ENCODE data around the gene GOLT1A.

GOLT1A gene

DNA sequence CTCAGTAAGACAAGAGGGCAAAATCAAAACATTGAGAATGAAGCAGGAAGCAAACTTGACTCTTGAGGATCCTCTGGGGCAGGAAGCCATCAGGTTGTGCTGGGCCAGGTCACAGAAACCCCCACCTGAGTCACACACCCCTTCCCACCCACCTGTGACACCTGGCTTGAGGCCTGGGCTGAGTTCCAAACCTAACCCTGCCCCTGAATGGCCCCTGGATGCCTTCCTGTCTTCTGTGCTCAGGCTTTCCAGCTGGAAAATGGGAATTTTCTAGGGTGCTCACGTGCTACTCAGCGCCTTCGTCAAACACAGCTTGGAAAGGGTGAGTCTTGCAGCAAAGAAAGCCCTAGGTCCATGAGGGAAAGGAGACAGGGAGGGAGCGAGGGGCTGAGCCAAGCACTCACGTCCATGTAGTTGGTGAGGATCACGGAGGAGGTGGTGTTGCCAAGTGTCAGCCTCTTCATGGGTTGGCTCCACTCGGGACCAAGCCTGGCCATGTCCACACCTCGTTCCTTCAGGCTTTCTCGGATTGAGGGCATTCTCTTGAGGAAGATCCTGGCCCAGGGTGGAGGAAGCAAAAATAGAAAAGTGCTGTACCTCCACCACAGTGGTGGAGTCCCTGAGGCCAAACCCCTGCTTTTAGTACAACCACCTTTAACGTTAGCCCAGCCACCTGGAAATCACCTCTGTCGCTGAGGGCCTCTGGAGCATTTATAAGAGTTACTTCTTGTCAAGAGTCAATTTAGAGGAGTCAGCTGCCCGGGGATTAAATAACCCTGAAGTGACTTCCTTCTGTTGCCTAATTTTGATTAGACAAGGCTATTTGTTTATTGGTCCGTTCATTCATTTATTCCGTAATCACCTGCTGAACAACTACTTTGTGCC lies 51.9 kb downstream of the GOLT1A start:
- Histone ChIP-seq H3K27me3 (ENCODE audit: control insufficient read depth, insufficient read depth, low read length) (no peaks in the 10 kb centered on the region), H3K4me1 (no peaks in the 10 kb centered on the region), H3K4me3 (ENCODE audit: low read depth, low read length) (no peak overlapping the region), H3K9me3 (ENCODE audit: control insufficient read depth, low read length) (no peaks in the 10 kb centered on the region), H2AFZ (no peak overlapping the region), H3K36me3 (ENCODE audit: control insufficient read depth, insufficient read depth, low read length) (no peaks in the 10 kb centered on the region), H3K79me2 (no peaks in the 10 kb centered on the region), H3K4me2 (ENCODE audit: low read length) (no peak overlapping the region), H3K9ac (no peak overlapping the region), H3K27ac (no peak overlapping the region)
- TF ChIP-seq, protein P1, sequence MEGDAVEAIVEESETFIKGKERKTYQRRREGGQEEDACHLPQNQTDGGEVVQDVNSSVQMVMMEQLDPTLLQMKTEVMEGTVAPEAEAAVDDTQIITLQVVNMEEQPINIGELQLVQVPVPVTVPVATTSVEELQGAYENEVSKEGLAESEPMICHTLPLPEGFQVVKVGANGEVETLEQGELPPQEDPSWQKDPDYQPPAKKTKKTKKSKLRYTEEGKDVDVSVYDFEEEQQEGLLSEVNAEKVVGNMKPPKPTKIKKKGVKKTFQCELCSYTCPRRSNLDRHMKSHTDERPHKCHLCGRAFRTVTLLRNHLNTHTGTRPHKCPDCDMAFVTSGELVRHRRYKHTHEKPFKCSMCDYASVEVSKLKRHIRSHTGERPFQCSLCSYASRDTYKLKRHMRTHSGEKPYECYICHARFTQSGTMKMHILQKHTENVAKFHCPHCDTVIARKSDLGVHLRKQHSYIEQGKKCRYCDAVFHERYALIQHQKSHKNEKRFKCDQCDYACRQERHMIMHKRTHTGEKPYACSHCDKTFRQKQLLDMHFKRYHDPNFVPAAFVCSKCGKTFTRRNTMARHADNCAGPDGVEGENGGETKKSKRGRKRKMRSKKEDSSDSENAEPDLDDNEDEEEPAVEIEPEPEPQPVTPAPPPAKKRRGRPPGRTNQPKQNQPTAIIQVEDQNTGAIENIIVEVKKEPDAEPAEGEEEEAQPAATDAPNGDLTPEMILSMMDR (IDR thresholded peaks at IDR 0.05) = no peak

GRCh38 chr1:204157962-204158361 lies 55.8 kb downstream of the GOLT1A start:
- TF ChIP-seq, protein P1 (IDR thresholded peaks at IDR 0.05) = no peak
- H3K4me1 ChIP-seq = no peaks in the 10 kb centered on the region
- no peak overlapping the region for H3K27ac ChIP-seq
- H3K9ac ChIP-seq = no peak overlapping the region
- no peaks in the 10 kb centered on the region for H3K36me3 ChIP-seq (ENCODE audit: control insufficient read depth, insufficient read depth, low read length)
- H2AFZ ChIP-seq = no peak overlapping the region
- H3K27me3 ChIP-seq (ENCODE audit: control insufficient read depth, insufficient read depth, low read length) = no peaks in the 10 kb centered on the region
- H3K9me3 ChIP-seq (ENCODE audit: control insufficient read depth, low read length) = no peaks in the 10 kb centered on the region
- no peak overlapping the region for H3K4me2 ChIP-seq (ENCODE audit: low read length)
- no peaks in the 10 kb centered on the region for H3K79me2 ChIP-seq
- H3K4me3 ChIP-seq (ENCODE audit: low read depth, low read length) = no peak overlapping the region

DNA sequence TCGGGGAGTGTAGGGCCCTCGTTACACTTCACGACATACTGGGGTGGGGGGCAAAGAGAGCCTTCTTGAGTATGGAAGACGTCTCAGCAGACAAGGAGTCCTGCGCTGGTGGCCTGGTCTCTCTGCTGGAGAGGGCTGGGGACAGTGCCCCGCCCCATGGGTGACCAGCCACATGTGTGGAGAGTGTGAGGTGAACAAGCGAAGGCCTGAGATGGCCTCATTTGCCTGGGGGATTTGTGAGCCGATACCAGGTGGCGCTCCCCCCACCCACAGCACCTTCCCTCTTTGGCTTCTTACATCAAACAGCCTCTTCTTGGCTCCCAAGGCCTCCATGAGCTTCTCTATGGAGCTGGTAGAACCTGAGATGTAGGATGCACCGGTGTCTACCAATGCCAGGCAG lies 57.9 kb downstream of the GOLT1A start:
- Histone ChIP-seq H3K27ac (no peak overlapping the region), H3K36me3 (ENCODE audit: control insufficient read depth, insufficient read depth, low read length) (no peaks in the 10 kb centered on the region), H3K4me3 (ENCODE audit: low read depth, low read length) (no peak overlapping the region), H3K4me2 (ENCODE audit: low read length) (no peak overlapping the region), H3K27me3 (ENCODE audit: control insufficient read depth, insufficient read depth, low read length) (no peaks in the 10 kb centered on the region), H2AFZ (no peak overlapping the region), H3K9me3 (ENCODE audit: control insufficient read depth, low read length) (no peaks in the 10 kb centered on the region), H3K79me2 (no peaks in the 10 kb centered on the region), H3K9ac (no peak overlapping the region), H3K4me1 (peaks cover 4% of the 10 kb centered on the region)
- TF ChIP-seq, protein P1 (IDR thresholded peaks at IDR 0.05) = no peak

DNA sequence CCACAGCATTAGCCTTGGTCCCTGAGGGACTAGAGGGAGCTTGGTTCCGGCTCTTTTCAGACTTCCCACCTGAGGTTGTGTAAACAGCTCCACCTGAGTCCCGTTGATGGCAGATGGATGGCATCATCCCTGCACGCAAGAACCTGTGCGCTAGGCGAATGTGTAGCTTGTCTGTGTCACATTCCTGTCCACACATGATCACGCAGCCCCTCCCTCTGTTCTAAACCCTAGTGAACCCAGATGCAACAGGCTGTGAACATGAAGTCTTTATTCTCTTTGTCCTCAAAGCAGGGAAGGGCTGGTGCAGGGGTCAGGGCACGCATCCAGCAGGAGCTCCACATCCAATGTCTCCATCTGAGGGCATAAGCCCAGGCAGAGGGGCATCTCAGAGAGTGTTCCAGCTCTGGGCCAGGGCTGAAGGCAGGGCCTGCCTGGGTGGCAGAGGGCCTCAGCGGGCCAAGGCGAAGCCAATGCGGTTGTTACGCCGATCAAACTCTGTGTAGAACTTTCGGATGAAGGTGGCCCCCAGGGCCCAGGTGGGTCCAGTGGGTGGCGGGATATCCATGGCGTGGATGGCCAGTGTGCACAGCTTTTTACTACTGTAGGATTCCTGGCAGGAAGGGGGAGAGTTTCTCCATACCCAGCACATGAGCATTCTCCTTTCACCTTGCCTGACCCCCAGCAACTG lies 59.1 kb downstream of the GOLT1A start:
- Histone ChIP-seq H3K27ac (no peak overlapping the region), H3K36me3 (ENCODE audit: control insufficient read depth, insufficient read depth, low read length) (no peaks in the 10 kb centered on the region), H2AFZ (no peak overlapping the region), H3K79me2 (no peaks in the 10 kb centered on the region), H3K4me2 (ENCODE audit: low read length) (no peak overlapping the region), H3K4me3 (ENCODE audit: low read depth, low read length) (no peak overlapping the region), H3K9me3 (ENCODE audit: control insufficient read depth, low read length) (no peaks in the 10 kb centered on the region), H3K27me3 (ENCODE audit: control insufficient read depth, insufficient read depth, low read length) (no peaks in the 10 kb centered on the region), H3K9ac (no peak overlapping the region), H3K4me1 (peaks cover 11% of the 10 kb centered on the region)
- TF ChIP-seq, protein P1 (IDR thresholded peaks at IDR 0.05) = no peak
